C4-2B (cell line): Measurements from ENCODE around the gene CIT.

ENCODE experiments used
- CTCF ChIP-seq: fragments of 450-650 bp; conservative IDR thresholded peaks from 2 replicates; pipeline ENCODE4 v1.5.1; 2017; ENCODE audit warnings: mild to moderate bottlenecking
- ZFX ChIP-seq: fragments of 450-650 bp; IDR thresholded peaks from 2 replicates; pipeline ENCODE4 v1.6.1; 2017

GRCh38 chr12:119720349-119720748, 156.8 kb downstream of the CIT start:
- TF ChIP-seq CTCF (no peak), ZFX (no peak)
